ENCODE measurements around the gene BEAN1. TPM values are rescaled to one million over a fixed set of nuclear protein-coding genes. Genes with fewer than 3 reads are reported as not detected.

Gene BEAN1
- total and polyA plus RNA-seq, 2 donors (not counting 1 experiment from before 2014, with no cell fraction given), result 0.07 TPM; not detected in 1

DNA sequence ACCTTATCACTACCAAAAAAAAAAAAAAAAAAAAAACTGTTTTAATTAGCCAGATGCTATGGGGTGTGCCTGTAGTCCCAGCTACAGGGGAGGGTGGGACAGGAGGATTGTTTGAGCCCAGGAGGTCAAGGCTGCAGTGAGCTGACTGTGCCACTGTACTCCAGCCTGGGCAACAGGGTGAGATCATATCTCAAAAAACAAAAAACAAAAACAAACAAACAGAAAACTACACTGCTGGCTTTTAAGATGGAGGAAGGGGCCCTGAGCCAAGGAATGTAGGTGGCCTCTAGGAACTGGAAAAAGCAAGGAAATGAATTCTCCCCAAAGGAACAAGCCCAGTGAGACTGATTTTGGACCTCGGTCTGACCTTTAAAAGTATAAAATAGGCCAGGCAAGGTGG is 61.4 kb downstream of the BEAN1 start:
- Histone ChIP-seq H3K27ac (ENCODE audit: insufficient read depth, low read length) (no peak overlapping the region), H4K20me1 (ENCODE audit: control insufficient read depth, extremely low read depth, insufficient read depth, low read length) (no peaks in the 10 kb centered on the region), H3K27me3 (ENCODE audit: control insufficient read depth, insufficient read depth, low read length) (no peaks in the 10 kb centered on the region), H3K9ac (ENCODE audit: insufficient read depth, low read length) (no peak overlapping the region), H3K4me2 (ENCODE audit: extremely low read depth, insufficient read depth, low read length) (no peak overlapping the region), H3K9me3 (ENCODE audit: control insufficient read depth, insufficient read depth, low read depth, low read length) (no peaks in the 10 kb centered on the region), H3K4me3 (replicated peaks in 1 of 4; ENCODE audit: control extremely low read depth in 1 of 4, insufficient read depth in 1 of 4, low read depth in 3 of 4, low read length in 4 of 4) (no peak overlapping the region), H3K79me2 (ENCODE audit: control insufficient read depth, insufficient read depth, low read length) (no peaks in the 10 kb centered on the region), H3K4me1 (ENCODE audit: control insufficient read depth, extremely low read depth, insufficient read depth, low read length) (peaks cover 6% of the 10 kb centered on the region), H2AFZ (ENCODE audit: low read length) (no peak overlapping the region), H3K36me3 (ENCODE audit: control insufficient read depth, insufficient read depth, low read length) (no peaks in the 10 kb centered on the region)
- no peak for DNase-seq (ENCODE audit: low read depth in 2 of 2)
- TF ChIP-seq EZH2 (IDR thresholded peaks at IDR 0.05; ENCODE audit: low read length, missing control alignments), result no peak
- TF ChIP-seq, protein P1, sequence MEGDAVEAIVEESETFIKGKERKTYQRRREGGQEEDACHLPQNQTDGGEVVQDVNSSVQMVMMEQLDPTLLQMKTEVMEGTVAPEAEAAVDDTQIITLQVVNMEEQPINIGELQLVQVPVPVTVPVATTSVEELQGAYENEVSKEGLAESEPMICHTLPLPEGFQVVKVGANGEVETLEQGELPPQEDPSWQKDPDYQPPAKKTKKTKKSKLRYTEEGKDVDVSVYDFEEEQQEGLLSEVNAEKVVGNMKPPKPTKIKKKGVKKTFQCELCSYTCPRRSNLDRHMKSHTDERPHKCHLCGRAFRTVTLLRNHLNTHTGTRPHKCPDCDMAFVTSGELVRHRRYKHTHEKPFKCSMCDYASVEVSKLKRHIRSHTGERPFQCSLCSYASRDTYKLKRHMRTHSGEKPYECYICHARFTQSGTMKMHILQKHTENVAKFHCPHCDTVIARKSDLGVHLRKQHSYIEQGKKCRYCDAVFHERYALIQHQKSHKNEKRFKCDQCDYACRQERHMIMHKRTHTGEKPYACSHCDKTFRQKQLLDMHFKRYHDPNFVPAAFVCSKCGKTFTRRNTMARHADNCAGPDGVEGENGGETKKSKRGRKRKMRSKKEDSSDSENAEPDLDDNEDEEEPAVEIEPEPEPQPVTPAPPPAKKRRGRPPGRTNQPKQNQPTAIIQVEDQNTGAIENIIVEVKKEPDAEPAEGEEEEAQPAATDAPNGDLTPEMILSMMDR (conservative IDR thresholded peaks at IDR 0.05 in 1 of 2, IDR thresholded peaks at IDR 0.05 in 1 of 2; ENCODE audit: low read depth in 1 of 2, low read length in 2 of 2), result no peak

DNA sequence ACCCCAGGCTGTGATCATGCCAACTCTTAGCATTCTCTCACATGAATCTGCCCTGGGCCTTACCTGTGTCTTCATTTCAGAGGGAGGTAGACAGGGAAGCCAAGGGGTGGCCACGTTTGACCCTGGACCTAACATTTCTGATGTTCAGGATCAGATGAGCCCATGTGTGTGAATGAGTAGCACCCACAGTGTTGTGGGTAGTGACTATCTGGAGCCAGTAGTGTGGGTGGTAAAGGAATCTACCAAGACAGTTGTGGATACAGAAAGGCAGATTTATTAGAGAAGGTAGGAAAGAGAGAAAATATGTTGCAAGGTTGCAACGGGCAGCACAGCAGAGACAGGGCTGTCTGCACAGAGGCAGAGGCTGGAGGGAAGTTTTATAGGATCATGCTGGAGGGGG is 62.3 kb downstream of the BEAN1 start:
- no peak overlapping the region for H3K27ac ChIP-seq (ENCODE audit: insufficient read depth, low read length)
- no peaks in the 10 kb centered on the region for H4K20me1 ChIP-seq (ENCODE audit: control insufficient read depth, extremely low read depth, insufficient read depth, low read length)
- no peak overlapping the region for H3K4me2 ChIP-seq (ENCODE audit: extremely low read depth, insufficient read depth, low read length)
- no peak overlapping the region for H2AFZ ChIP-seq (ENCODE audit: low read length)
- TF ChIP-seq, protein P1 (conservative IDR thresholded peaks at IDR 0.05 in 1 of 2, IDR thresholded peaks at IDR 0.05 in 1 of 2; ENCODE audit: low read depth in 1 of 2, low read length in 2 of 2), result no peak
- TF ChIP-seq EZH2 (IDR thresholded peaks at IDR 0.05; ENCODE audit: low read length, missing control alignments), result no peak
- H3K4me3 ChIP-seq (replicated peaks in 1 of 4; ENCODE audit: control extremely low read depth in 1 of 4, insufficient read depth in 1 of 4, low read depth in 3 of 4, low read length in 4 of 4), result no peak overlapping the region
- H3K4me1 ChIP-seq (ENCODE audit: control insufficient read depth, extremely low read depth, insufficient read depth, low read length), result peaks cover 6% of the 10 kb centered on the region
- no peaks in the 10 kb centered on the region for H3K27me3 ChIP-seq (ENCODE audit: control insufficient read depth, insufficient read depth, low read length)
- DNase-seq (ENCODE audit: low read depth in 2 of 2), result peak in 1 of 2 donors; percentile 24
- no peaks in the 10 kb centered on the region for H3K79me2 ChIP-seq (ENCODE audit: control insufficient read depth, insufficient read depth, low read length)
- H3K9ac ChIP-seq (ENCODE audit: insufficient read depth, low read length), result no peak overlapping the region
- H3K9me3 ChIP-seq (ENCODE audit: control insufficient read depth, insufficient read depth, low read depth, low read length), result no peaks in the 10 kb centered on the region
- H3K36me3 ChIP-seq (ENCODE audit: control insufficient read depth, insufficient read depth, low read length), result no peaks in the 10 kb centered on the region

DNA sequence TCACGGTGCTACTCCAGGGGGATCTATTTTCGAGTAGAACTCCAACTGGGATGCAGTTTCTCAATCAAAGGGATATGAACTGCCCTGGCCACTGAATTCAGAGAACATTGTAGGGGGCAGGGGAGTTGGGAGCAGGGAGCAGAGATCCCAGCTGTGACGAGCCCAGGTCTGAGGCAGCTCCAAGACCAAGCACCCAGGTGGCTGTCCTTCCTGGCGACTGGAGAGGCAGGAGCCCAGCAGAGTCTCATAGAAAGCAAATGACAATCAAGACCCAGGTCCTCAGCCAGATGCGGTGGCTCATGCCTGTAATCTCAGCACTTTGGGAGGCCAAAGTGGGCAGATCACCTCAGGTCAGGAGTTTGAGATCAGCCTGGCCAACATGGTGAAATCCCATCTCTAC is 62.7 kb downstream of the BEAN1 start:
- Histone ChIP-seq H3K79me2 (ENCODE audit: control insufficient read depth, insufficient read depth, low read length) (no peaks in the 10 kb centered on the region), H3K27me3 (ENCODE audit: control insufficient read depth, insufficient read depth, low read length) (no peaks in the 10 kb centered on the region), H3K9me3 (ENCODE audit: control insufficient read depth, insufficient read depth, low read depth, low read length) (no peaks in the 10 kb centered on the region), H4K20me1 (ENCODE audit: control insufficient read depth, extremely low read depth, insufficient read depth, low read length) (no peaks in the 10 kb centered on the region), H3K9ac (ENCODE audit: insufficient read depth, low read length) (no peak overlapping the region), H2AFZ (ENCODE audit: low read length) (no peak overlapping the region), H3K4me2 (ENCODE audit: extremely low read depth, insufficient read depth, low read length) (no peak overlapping the region), H3K4me3 (replicated peaks in 1 of 4; ENCODE audit: control extremely low read depth in 1 of 4, insufficient read depth in 1 of 4, low read depth in 3 of 4, low read length in 4 of 4) (no peak overlapping the region), H3K4me1 (ENCODE audit: control insufficient read depth, extremely low read depth, insufficient read depth, low read length) (peaks cover 6% of the 10 kb centered on the region), H3K27ac (ENCODE audit: insufficient read depth, low read length) (no peak overlapping the region), H3K36me3 (ENCODE audit: control insufficient read depth, insufficient read depth, low read length) (no peaks in the 10 kb centered on the region)
- no peak for DNase-seq (ENCODE audit: low read depth in 2 of 2)
- TF ChIP-seq, protein P1 (conservative IDR thresholded peaks at IDR 0.05 in 1 of 2, IDR thresholded peaks at IDR 0.05 in 1 of 2; ENCODE audit: low read depth in 1 of 2, low read length in 2 of 2), result no peak
- TF ChIP-seq EZH2 (IDR thresholded peaks at IDR 0.05; ENCODE audit: low read length, missing control alignments), result no peak

All from fibroblast of lung (primary cell).